Mucosa of rectum (tissue), 2 donors: Measurements from ENCODE around the gene MGAT5.
"Not testable (repeated sequence)": the region's sequence is repeated elsewhere in the genome, so short reads cannot be mapped to it uniquely, and the experiment has no call there.

Source experiments
- H3K27ac ChIP-seq, 2 donors: one replicate each; pipeline ENCODE4 v1.7.0; 2013; ENCODE audit warnings: inconsistent platforms in 2 of 2, low read depth in 2 of 2, low read length in 2 of 2
- H3K27me3 ChIP-seq, 2 donors: one replicate each; pipeline ENCODE4 v1.7.0; 2013; ENCODE audit warnings: low read length in 2 of 2; ENCODE audit not compliant: control insufficient read depth in 2 of 2, insufficient read depth in 2 of 2
- H3K36me3 ChIP-seq, 2 donors: one replicate each; pipeline ENCODE4 v1.7.0; 2013; ENCODE audit warnings: low read length in 2 of 2; ENCODE audit not compliant: control insufficient read depth in 2 of 2, insufficient read depth in 2 of 2
- H3K4me1 ChIP-seq, 2 donors: one replicate each; pipeline ENCODE4 v1.7.0; 2013; ENCODE audit warnings: low read length in 2 of 2, mild to moderate bottlenecking in 1 of 2; ENCODE audit not compliant: control insufficient read depth in 2 of 2, insufficient read depth in 2 of 2
- H3K4me3 ChIP-seq, 2 donors: one replicate each; pipeline ENCODE4 v1.7.0; 2013; ENCODE audit warnings: low read length in 2 of 2
- H3K9ac ChIP-seq, 2 donors: one replicate each; pipeline ENCODE4 v1.7.0; 2013; ENCODE audit warnings: low read length in 2 of 2, low read depth in 1 of 2, mild to moderate bottlenecking in 1 of 2
- H3K9me3 ChIP-seq, 2 donors: one replicate each; pipeline ENCODE4 v1.7.0; 2013; ENCODE audit warnings: low read length in 2 of 2; ENCODE audit not compliant: control insufficient read depth in 2 of 2
- donor health status: healthy.
- donor health status: Normal muscosa, but diverticular disease.

MGAT5 gene

GRCh38 chr2:134470561-134471168 is 216.8 kb downstream of the MGAT5 start:
- no peaks in the 10 kb centered on the region for H3K9me3 ChIP-seq
- H3K36me3 ChIP-seq = no peaks in the 10 kb centered on the region
- H3K27me3 ChIP-seq = no peaks in the 10 kb centered on the region
- H3K27ac ChIP-seq = no peak overlapping the region
- no peak overlapping the region for H3K9ac ChIP-seq
- no peak overlapping the region for H3K4me3 ChIP-seq
- H3K4me1 ChIP-seq = no peaks in the 10 kb centered on the region

- not testable (repeated sequence) for H3K27me3 ChIP-seq, H3K4me3 ChIP-seq, H3K9ac ChIP-seq
These were observed 223.1 kb downstream of the MGAT5 start for GRCh38 chr2:134476982-134477381.

GRCh38 chr2:134479696-134480330 is 225.9 kb downstream of the MGAT5 start:
- no peaks in the 10 kb centered on the region for H3K27me3 ChIP-seq
- no peak overlapping the region for H3K4me3 ChIP-seq
- no peak overlapping the region for H3K27ac ChIP-seq
- no peak overlapping the region for H3K9ac ChIP-seq
- H3K36me3 ChIP-seq = no peaks in the 10 kb centered on the region
- no peaks in the 10 kb centered on the region for H3K4me1 ChIP-seq
- no peaks in the 10 kb centered on the region for H3K9me3 ChIP-seq

More at GRCh38 chr2:134476982-134477381, 223.1 kb downstream of the MGAT5 start:
- H3K4me1 ChIP-seq, H3K36me3 ChIP-seq, H3K9me3 ChIP-seq, H3K27ac ChIP-seq: not testable (repeated sequence)

GRCh38 chr2:134482131-134482723 is 228.4 kb downstream of the MGAT5 start:
- Histone ChIP-seq H3K9me3 (no peaks in the 10 kb centered on the region), H3K36me3 (no peaks in the 10 kb centered on the region), H3K27ac (no peak overlapping the region), H3K27me3 (no peaks in the 10 kb centered on the region), H3K4me1 (no peaks in the 10 kb centered on the region), H3K4me3 (no peak overlapping the region), H3K9ac (no peak overlapping the region)

- H3K36me3 ChIP-seq = no peaks in the 10 kb centered on the region
- H3K27ac ChIP-seq = no peak overlapping the region
- H3K27me3 ChIP-seq = no peaks in the 10 kb centered on the region
- H3K9me3 ChIP-seq = no peaks in the 10 kb centered on the region
- no peak overlapping the region for H3K9ac ChIP-seq
- H3K4me1 ChIP-seq = no peaks in the 10 kb centered on the region
- H3K4me3 ChIP-seq = no peak overlapping the region
These were observed 229.0 kb downstream of the MGAT5 start for GRCh38 chr2:134482766-134483340.

GRCh38 chr2:134489732-134490384 is 236.0 kb downstream of the MGAT5 start:
- Histone ChIP-seq H3K9ac (no peak overlapping the region), H3K27me3 (no peaks in the 10 kb centered on the region), H3K4me3 (no peak overlapping the region), H3K27ac (no peak overlapping the region), H3K36me3 (no peaks in the 10 kb centered on the region), H3K4me1 (no peaks in the 10 kb centered on the region), H3K9me3 (no peaks in the 10 kb centered on the region)

GRCh38 chr2:134490559-134490958 is 236.7 kb downstream of the MGAT5 start:
- H3K9ac ChIP-seq = no peak overlapping the region

GRCh38 chr2:134491022-134491421 is 237.2 kb downstream of the MGAT5 start:
- Histone ChIP-seq H3K4me1 (no peaks in the 10 kb centered on the region), H3K9me3 (no peaks in the 10 kb centered on the region), H3K4me3 (no peak overlapping the region), H3K27ac (no peak overlapping the region), H3K9ac (no peak overlapping the region), H3K36me3 (no peaks in the 10 kb centered on the region), H3K27me3 (no peaks in the 10 kb centered on the region)

More at GRCh38 chr2:134490559-134490958, 236.7 kb downstream of the MGAT5 start:
- Histone ChIP-seq H3K27me3 (no peaks in the 10 kb centered on the region), H3K36me3 (no peaks in the 10 kb centered on the region), H3K27ac (no peak overlapping the region), H3K4me3 (no peak overlapping the region), H3K9me3 (no peaks in the 10 kb centered on the region), H3K4me1 (no peaks in the 10 kb centered on the region)

- no peaks in the 10 kb centered on the region for H3K9me3 ChIP-seq
- no peaks in the 10 kb centered on the region for H3K27me3 ChIP-seq
- no peak overlapping the region for H3K9ac ChIP-seq
- no peaks in the 10 kb centered on the region for H3K36me3 ChIP-seq
- H3K4me3 ChIP-seq = no peak overlapping the region
- no peak overlapping the region for H3K27ac ChIP-seq
- no peaks in the 10 kb centered on the region for H3K4me1 ChIP-seq
These were observed 238.0 kb downstream of the MGAT5 start for GRCh38 chr2:134491771-134492441.
